ENCODE measurements around the gene NFIX. TPM values are rescaled to one million over a fixed set of nuclear protein-coding genes. Genes with fewer than 3 reads are reported as not detected.

The NFIX gene
- total RNA-seq, 2 donors from 2014 or later, result 70.9 to 73.8 TPM

GRCh38 chr19:13094106-13094504 lies 98.8 kb downstream of the NFIX start:
- H3K4me1 ChIP-seq, result peaks cover 14% of the 10 kb centered on the region
- H3K4me3 ChIP-seq, result no peak overlapping the region
- no peaks in the 10 kb centered on the region for H3K36me3 ChIP-seq
- peak overlapping the region in 1 of 2 donors; percentile 14 for H3K9ac ChIP-seq (ENCODE audit: low read depth in 2 of 2, low read length in 2 of 2)
- peak; percentile 11 for TF ChIP-seq CTCF (IDR thresholded peaks at IDR 0.05)
- intact Hi-C loops (cut with DNase I), result loop anchor here (10.0 kb wide), 1 partner anchor 59 kb away; no protein-coding TSS in a partner anchor
- no peak overlapping the region for H3K27ac ChIP-seq
- no peaks in the 10 kb centered on the region for H3K27me3 ChIP-seq
- no peaks in the 10 kb centered on the region for H3K9me3 ChIP-seq
- no peak for DNase-seq

GRCh38 chr19:13094771-13095392 lies 99.6 kb downstream of the NFIX start:
- H3K36me3 ChIP-seq, result no peaks in the 10 kb centered on the region
- no peak for TF ChIP-seq CTCF (IDR thresholded peaks at IDR 0.05)
- peaks cover 14% of the 10 kb centered on the region for H3K4me1 ChIP-seq
- H3K4me3 ChIP-seq, result no peak overlapping the region
- H3K27ac ChIP-seq, result no peak overlapping the region
- H3K9me3 ChIP-seq, result no peaks in the 10 kb centered on the region
- no peaks in the 10 kb centered on the region for H3K27me3 ChIP-seq
- no peak for DNase-seq
- H3K9ac ChIP-seq (ENCODE audit: low read depth in 2 of 2, low read length in 2 of 2), result no peak overlapping the region
- intact Hi-C loops (cut with DNase I), result loop anchor here (10.0 kb wide), 1 partner anchor 60 kb away; no protein-coding TSS in a partner anchor

GRCh38 chr19:13095393-13095784 lies 100.1 kb downstream of the NFIX start:
- Histone ChIP-seq H3K4me1 (peaks cover 14% of the 10 kb centered on the region), H3K27ac (no peak overlapping the region), H3K9ac (ENCODE audit: low read depth in 2 of 2, low read length in 2 of 2) (no peak overlapping the region), H3K27me3 (no peaks in the 10 kb centered on the region), H3K4me3 (no peak overlapping the region), H3K36me3 (no peaks in the 10 kb centered on the region), H3K9me3 (no peaks in the 10 kb centered on the region)
- DNase-seq, result no peak
- intact Hi-C loops (cut with DNase I), result loop anchor here (10.0 kb wide), 1 partner anchor 61 kb away; no protein-coding TSS in a partner anchor
- TF ChIP-seq CTCF (IDR thresholded peaks at IDR 0.05), result no peak

GRCh38 chr19:13095934-13096927 lies 101.0 kb downstream of the NFIX start:
- Histone ChIP-seq H3K36me3 (no peaks in the 10 kb centered on the region), H3K9ac (ENCODE audit: low read depth in 2 of 2, low read length in 2 of 2) (peak overlapping the region in 1 of 2 donors; percentile 26), H3K27me3 (no peaks in the 10 kb centered on the region), H3K4me1 (peaks cover 14% of the 10 kb centered on the region), H3K9me3 (no peaks in the 10 kb centered on the region), H3K27ac (peak overlapping the region; percentile 36), H3K4me3 (no peak overlapping the region)
- no peak for TF ChIP-seq CTCF (IDR thresholded peaks at IDR 0.05)
- DNase-seq, result no peak
- intact Hi-C loops (cut with DNase I), result loop anchor here (10.0 kb wide), 1 partner anchor 61 kb away; no protein-coding TSS in a partner anchor

GRCh38 chr19:13097033-13097462 lies 101.8 kb downstream of the NFIX start:
- peaks cover 17% of the 10 kb centered on the region for H3K4me1 ChIP-seq
- peak overlapping the region; percentile 40 for H3K27ac ChIP-seq
- H3K9me3 ChIP-seq, result no peaks in the 10 kb centered on the region
- intact Hi-C loops (cut with DNase I), result loop anchor here (10.0 kb wide), 1 partner anchor 62 kb away; no protein-coding TSS in a partner anchor
- no peaks in the 10 kb centered on the region for H3K36me3 ChIP-seq
- no peak for DNase-seq
- no peak overlapping the region for H3K9ac ChIP-seq (ENCODE audit: low read depth in 2 of 2, low read length in 2 of 2)
- peak overlapping the region; percentile 2 for H3K4me3 ChIP-seq
- TF ChIP-seq CTCF (IDR thresholded peaks at IDR 0.05), result no peak
- no peaks in the 10 kb centered on the region for H3K27me3 ChIP-seq

Measured in colonic mucosa (tissue), 4 donors.